Liver (tissue), 9 donors: ENCODE measurements around the gene DRG2. TPM values are rescaled to one million over a fixed set of nuclear protein-coding genes. Genes with fewer than 3 reads are reported as not detected.
A peak's percentile ranks its signal among the peaks of the same experiment; 100 is the strongest.

Experiments
- DNase-seq: peaks from one replicate; pipeline ENCODE4 v3.0.0-alpha.2; 2017; ENCODE audit warnings: low spot score
- H3K27ac ChIP-seq, 2 donors: one replicate each; pipeline ENCODE4 v1.7.0; 2013; ENCODE audit warnings: inconsistent platforms in 2 of 2, low read length in 2 of 2, control low read depth in 1 of 2, low read depth in 1 of 2, mild to moderate bottlenecking in 1 of 2
- H3K27me3 ChIP-seq, 4 donors: one replicate each; pipeline versions ENCODE4 v1.6.1 to v1.7.0; 2013; ENCODE audit warnings: low read length in 3 of 4, inconsistent platforms in 1 of 4, mild to moderate bottlenecking in 1 of 4, moderate library complexity in 1 of 4; ENCODE audit not compliant: control insufficient read depth in 4 of 4, insufficient read depth in 4 of 4
- H3K36me3 ChIP-seq, 4 donors: one replicate each; pipeline versions ENCODE4 v1.6.1 to v1.7.0; 2013; ENCODE audit warnings: low read length in 3 of 4, mild to moderate bottlenecking in 3 of 4, low read depth in 1 of 4, moderate library complexity in 1 of 4; ENCODE audit not compliant: control insufficient read depth in 4 of 4, insufficient read depth in 3 of 4
- H3K4me1 ChIP-seq, 4 donors: one replicate each; pipeline versions ENCODE4 v1.6.1 to v1.7.0; 2013; ENCODE audit warnings: low read length in 3 of 4, mild to moderate bottlenecking in 3 of 4, moderate library complexity in 1 of 4; ENCODE audit not compliant: control insufficient read depth in 4 of 4, insufficient read depth in 4 of 4
- H3K4me3 ChIP-seq, 3 donors: one replicate each; pipeline versions ENCODE4 v1.6.1 to v1.7.0; 2013; ENCODE audit warnings: low read length in 3 of 3, control low read depth in 1 of 3, low read depth in 1 of 3, mild to moderate bottlenecking in 1 of 3
- H3K9ac ChIP-seq, 2 donors: one replicate each; pipeline ENCODE4 v1.7.0; 2013; ENCODE audit warnings: low read length in 2 of 2, mild to moderate bottlenecking in 2 of 2, moderate library complexity in 2 of 2, control low read depth in 1 of 2, low read depth in 1 of 2
- H3K9me3 ChIP-seq, 4 donors: one replicate each; pipeline versions ENCODE4 v1.6.1 to v1.7.0; 2013; ENCODE audit warnings: low read length in 3 of 4; ENCODE audit not compliant: control insufficient read depth in 4 of 4
- GABPA ChIP-seq, 2 donors: IDR thresholded peaks in 1 of 2; conservative IDR thresholded peaks in 1 of 2; 2 replicates each; pipeline ENCODE4 v1.6.1; 2016; ENCODE audit warnings: antibody characterized with exemption in 2 of 2, mild to moderate bottlenecking in 1 of 2, moderate library complexity in 1 of 2
- HNF4A ChIP-seq, 2 donors: conservative IDR thresholded peaks; 2 replicates each; pipeline ENCODE4 v1.6.1; 2016; ENCODE audit warnings: antibody characterized with exemption in 2 of 2, mild to moderate bottlenecking in 2 of 2
- HNF4G ChIP-seq: IDR thresholded peaks from 2 replicates; pipeline ENCODE4 v1.6.1; 2016; ENCODE audit warnings: antibody characterized with exemption
- JUND ChIP-seq, 2 donors: IDR thresholded peaks; 2 replicates each; pipeline ENCODE4 v1.6.1; 2016; ENCODE audit warnings: antibody characterized with exemption in 2 of 2
- NR2F2 ChIP-seq: IDR thresholded peaks from 2 replicates; pipeline ENCODE4 v1.6.1; 2016; ENCODE audit warnings: antibody characterized with exemption
- RAD21 ChIP-seq, 2 donors: IDR thresholded peaks; 2 replicates each; pipeline ENCODE4 v1.6.1; 2016; ENCODE audit warnings: antibody characterized with exemption in 2 of 2, mild to moderate bottlenecking in 2 of 2
- RXRA ChIP-seq, 2 donors: IDR thresholded peaks; 2 replicates each; pipeline ENCODE4 v1.6.1; 2017 to 2018; ENCODE audit warnings: antibody characterized with exemption in 2 of 2, mild to moderate bottlenecking in 1 of 2
- SP1 ChIP-seq: IDR thresholded peaks from 2 replicates; pipeline ENCODE4 v1.6.1; 2018; ENCODE audit warnings: antibody characterized with exemption, mild to moderate bottlenecking
- TAF1 ChIP-seq: conservative IDR thresholded peaks from 2 replicates; pipeline ENCODE4 v1.6.1; 2016; ENCODE audit warnings: antibody characterized with exemption, mild to moderate bottlenecking
- WGBS: extraction: QIAGEN DNeasy Blood & Tissue Kit; methylation state at CpG from one replicate; pipeline ENCODE4 v1.1.7; 2013; 5-methylcytosine and 5-hydroxymethylcytosine counted together
- polyA plus RNA-seq, 2 donors: library from polyadenylated mRNA; stranded (reverse) in 1 of 2; unstranded in 1 of 2; fragments of 200-250 nt in 1 of 2; fragments of >200 nt in 1 of 2; fragmentation: Nextera tagmentation in 1 of 2; extraction: Ambion mirVana in 1 of 2; gene quantifications; one replicate each; pipeline versions ENCODE4 v1.2.1 to v1.2.3, GENCODE V29; 2013 to 2015
- total RNA-seq, 2 donors: library from RNA; depleted of rRNA; stranded (reverse); fragments of >200 nt; gene quantifications; one replicate each; pipeline ENCODE4 v1.2.3, GENCODE V29; 2014
- TF ChIP-seq, protein P1 (sequence below): fragments of 150-350 bp; IDR thresholded peaks from 2 replicates; pipeline ENCODE4 v1.5.1; 2017; ENCODE audit warnings: improper control_type of control experiment, low read depth, low read length; ENCODE audit not compliant: missing input control
- TF ChIP-seq, protein P2 (sequence below): IDR thresholded peaks from 2 replicates; pipeline ENCODE4 v1.6.1; 2016; ENCODE audit warnings: antibody characterized with exemption
- TF ChIP-seq, protein P3 (sequence below): IDR thresholded peaks from 2 replicates; pipeline ENCODE4 v1.6.1; 2016; ENCODE audit warnings: antibody characterized with exemption, mild to moderate bottlenecking
- donor health status: healthy.
- donor health status: healthy.
- donor health status: healthy.
- donor health status: healthy.
- donor health status: healthy.

Gene DRG2
- total and polyA plus RNA-seq, 4 donors, result 10.9 to 24.9 (median 18.6) TPM

DNA sequence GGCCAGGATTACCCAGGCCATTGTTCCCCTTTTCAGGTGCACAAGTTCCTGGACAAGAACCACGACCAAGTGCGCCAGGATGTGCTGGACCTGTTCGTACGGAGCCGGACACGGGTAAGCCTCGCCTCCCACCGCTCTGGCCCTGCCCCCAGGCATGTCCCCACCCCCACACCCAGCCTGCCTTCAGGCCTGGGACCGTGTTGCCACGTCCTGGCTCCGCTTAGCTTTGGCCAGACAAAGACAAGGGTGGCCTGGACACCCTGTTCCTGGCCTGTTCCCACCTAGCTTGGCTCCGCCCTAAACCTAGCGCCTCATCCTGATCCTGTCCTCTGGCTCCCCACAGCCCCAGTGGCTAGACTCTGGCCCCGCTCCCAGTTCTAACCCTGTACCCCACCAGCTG lies 51.8 kb downstream of the DRG2 start:
- 54% methylated on average over 14 of the region's 14 CpGs for WGBS
- no peaks in the 10 kb centered on the region for H3K9me3 ChIP-seq
- no peaks in the 10 kb centered on the region for H3K36me3 ChIP-seq
- TF ChIP-seq GABPA (IDR thresholded peaks at IDR 0.05 in 1 of 2, conservative IDR thresholded peaks at IDR 0.05 in 1 of 2) (no peak), JUND (IDR thresholded peaks at IDR 0.05) (peak in 1 of 2 donors; percentile 4), HNF4A (conservative IDR thresholded peaks at IDR 0.05) (peak; percentile 29 to 32), RXRA (IDR thresholded peaks at IDR 0.05) (peak in 1 of 2 donors; percentile 41), TAF1 (no peak), HNF4G (no peak), SP1 (peak; percentile 73), RAD21 (IDR thresholded peaks at IDR 0.05) (peak in 1 of 2 donors; percentile 9)
- TF ChIP-seq, protein P1, sequence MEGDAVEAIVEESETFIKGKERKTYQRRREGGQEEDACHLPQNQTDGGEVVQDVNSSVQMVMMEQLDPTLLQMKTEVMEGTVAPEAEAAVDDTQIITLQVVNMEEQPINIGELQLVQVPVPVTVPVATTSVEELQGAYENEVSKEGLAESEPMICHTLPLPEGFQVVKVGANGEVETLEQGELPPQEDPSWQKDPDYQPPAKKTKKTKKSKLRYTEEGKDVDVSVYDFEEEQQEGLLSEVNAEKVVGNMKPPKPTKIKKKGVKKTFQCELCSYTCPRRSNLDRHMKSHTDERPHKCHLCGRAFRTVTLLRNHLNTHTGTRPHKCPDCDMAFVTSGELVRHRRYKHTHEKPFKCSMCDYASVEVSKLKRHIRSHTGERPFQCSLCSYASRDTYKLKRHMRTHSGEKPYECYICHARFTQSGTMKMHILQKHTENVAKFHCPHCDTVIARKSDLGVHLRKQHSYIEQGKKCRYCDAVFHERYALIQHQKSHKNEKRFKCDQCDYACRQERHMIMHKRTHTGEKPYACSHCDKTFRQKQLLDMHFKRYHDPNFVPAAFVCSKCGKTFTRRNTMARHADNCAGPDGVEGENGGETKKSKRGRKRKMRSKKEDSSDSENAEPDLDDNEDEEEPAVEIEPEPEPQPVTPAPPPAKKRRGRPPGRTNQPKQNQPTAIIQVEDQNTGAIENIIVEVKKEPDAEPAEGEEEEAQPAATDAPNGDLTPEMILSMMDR, result no peak
- TF ChIP-seq, protein P2, sequence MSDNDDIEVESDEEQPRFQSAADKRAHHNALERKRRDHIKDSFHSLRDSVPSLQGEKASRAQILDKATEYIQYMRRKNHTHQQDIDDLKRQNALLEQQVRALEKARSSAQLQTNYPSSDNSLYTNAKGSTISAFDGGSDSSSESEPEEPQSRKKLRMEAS, result no peak
- H3K27ac ChIP-seq, result peak overlapping the region in 1 of 2 donors; percentile 8
- no peak overlapping the region for H3K4me3 ChIP-seq
- DNase-seq, result no peak
- H3K9ac ChIP-seq, result no peak overlapping the region
- H3K27me3 ChIP-seq, result no peaks in the 10 kb centered on the region
- H3K4me1 ChIP-seq, result peaks cover 8 to 42% (median 36%) of the 10 kb centered on the region in 4 donors

DNA sequence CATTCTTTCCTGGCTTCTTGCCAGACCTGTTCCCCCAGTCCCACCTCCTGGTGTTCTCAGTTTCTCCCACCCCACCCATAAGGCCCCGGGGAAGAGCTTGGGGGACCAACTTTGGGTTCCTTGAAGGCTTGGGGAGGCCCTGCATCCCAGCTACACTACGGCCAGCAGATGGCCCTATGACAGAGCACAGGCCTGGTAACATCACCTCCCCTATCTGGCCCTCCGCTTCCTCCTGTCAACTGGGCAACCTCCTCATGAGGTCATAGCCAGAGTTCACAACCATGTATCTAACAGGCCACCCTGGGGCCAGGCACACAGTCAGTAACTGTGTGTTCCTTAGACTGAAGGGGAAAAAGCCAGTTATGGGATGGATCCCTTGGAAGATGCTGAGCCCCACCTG lies 52.2 kb downstream of the DRG2 start:
- DNase-seq, result no peak
- Histone ChIP-seq H3K36me3 (no peaks in the 10 kb centered on the region), H3K9me3 (no peaks in the 10 kb centered on the region), H3K27ac (peak overlapping the region in 1 of 2 donors; percentile 8), H3K4me3 (no peak overlapping the region), H3K9ac (no peak overlapping the region), H3K27me3 (no peaks in the 10 kb centered on the region), H3K4me1 (peaks cover 8 to 42% (median 36%) of the 10 kb centered on the region in 4 donors)
- TF ChIP-seq, protein P2, result no peak
- TF ChIP-seq, protein P3, sequence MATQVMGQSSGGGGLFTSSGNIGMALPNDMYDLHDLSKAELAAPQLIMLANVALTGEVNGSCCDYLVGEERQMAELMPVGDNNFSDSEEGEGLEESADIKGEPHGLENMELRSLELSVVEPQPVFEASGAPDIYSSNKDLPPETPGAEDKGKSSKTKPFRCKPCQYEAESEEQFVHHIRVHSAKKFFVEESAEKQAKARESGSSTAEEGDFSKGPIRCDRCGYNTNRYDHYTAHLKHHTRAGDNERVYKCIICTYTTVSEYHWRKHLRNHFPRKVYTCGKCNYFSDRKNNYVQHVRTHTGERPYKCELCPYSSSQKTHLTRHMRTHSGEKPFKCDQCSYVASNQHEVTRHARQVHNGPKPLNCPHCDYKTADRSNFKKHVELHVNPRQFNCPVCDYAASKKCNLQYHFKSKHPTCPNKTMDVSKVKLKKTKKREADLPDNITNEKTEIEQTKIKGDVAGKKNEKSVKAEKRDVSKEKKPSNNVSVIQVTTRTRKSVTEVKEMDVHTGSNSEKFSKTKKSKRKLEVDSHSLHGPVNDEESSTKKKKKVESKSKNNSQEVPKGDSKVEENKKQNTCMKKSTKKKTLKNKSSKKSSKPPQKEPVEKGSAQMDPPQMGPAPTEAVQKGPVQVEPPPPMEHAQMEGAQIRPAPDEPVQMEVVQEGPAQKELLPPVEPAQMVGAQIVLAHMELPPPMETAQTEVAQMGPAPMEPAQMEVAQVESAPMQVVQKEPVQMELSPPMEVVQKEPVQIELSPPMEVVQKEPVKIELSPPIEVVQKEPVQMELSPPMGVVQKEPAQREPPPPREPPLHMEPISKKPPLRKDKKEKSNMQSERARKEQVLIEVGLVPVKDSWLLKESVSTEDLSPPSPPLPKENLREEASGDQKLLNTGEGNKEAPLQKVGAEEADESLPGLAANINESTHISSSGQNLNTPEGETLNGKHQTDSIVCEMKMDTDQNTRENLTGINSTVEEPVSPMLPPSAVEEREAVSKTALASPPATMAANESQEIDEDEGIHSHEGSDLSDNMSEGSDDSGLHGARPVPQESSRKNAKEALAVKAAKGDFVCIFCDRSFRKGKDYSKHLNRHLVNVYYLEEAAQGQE, result no peak
- TF ChIP-seq GABPA (IDR thresholded peaks at IDR 0.05 in 1 of 2, conservative IDR thresholded peaks at IDR 0.05 in 1 of 2), result no peak
- TF ChIP-seq NR2F2, result no peak
- TF ChIP-seq, protein P1, result no peak
- TF ChIP-seq HNF4A (conservative IDR thresholded peaks at IDR 0.05), result no peak
- 68% methylated on average over 3 of the region's 3 CpGs for WGBS
